Activated CD4-positive, alpha-beta T cell treated with anti-CD3 and anti-CD28 coated beads, Interleukin-2, amount 50 U/mL, for 48 hours (primary cell): ENCODE results near the gene SUFU.
A peak's percentile ranks its signal among the peaks of the same experiment; 100 is the strongest.

ENCODE experiments used
- DNase-seq, 2 experiments: peaks; one replicate each; pipeline ENCODE4 v3.0.0-alpha.2; 2020

SUFU gene

DNA sequence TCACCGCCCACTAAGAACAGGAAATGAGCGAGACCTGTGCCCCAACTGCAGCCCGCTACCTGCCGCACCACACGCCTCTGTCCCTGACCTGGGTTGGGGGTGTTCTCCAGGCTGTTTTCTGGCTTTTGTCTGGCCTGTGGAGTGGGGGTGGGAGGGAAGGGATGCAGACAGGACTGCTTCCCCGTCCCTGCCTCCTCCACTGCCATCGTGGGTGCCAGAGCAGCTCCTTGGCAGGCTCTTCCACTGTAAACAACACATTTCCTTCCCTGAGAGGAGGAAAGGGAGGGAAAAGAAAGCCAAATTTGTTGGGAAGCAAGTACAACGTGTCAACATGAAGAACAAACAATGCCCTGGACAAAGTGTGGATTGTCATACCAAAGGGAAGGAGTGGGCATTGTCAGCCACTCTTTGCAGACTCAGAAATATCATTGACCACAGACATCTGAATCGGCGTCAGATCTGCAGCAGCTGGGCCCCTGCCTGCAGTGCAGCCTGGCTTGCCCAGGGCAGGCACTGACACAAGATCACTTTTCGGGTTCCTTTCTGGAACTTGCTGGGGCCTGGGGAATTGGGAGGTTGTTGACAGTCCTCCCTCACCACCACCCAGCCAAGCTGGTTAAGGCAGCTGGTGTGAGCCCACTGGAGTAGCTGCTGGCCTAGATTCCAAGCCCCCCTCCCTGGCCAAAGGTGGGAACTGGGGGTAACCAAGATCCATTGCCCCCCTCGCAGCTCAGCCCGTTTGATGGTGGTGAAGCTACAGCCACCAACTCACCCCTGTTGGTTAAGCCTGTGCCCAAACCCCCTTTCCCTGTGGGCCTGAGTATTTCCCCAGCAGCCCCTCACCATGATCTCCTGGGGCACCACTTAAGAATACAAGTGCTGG is 117.9 kb downstream of the SUFU start:
- DNase-seq: no peak

GRCh38 chr10:102624094-102624493 is 120.3 kb downstream of the SUFU start:
- no peak for DNase-seq

DNA sequence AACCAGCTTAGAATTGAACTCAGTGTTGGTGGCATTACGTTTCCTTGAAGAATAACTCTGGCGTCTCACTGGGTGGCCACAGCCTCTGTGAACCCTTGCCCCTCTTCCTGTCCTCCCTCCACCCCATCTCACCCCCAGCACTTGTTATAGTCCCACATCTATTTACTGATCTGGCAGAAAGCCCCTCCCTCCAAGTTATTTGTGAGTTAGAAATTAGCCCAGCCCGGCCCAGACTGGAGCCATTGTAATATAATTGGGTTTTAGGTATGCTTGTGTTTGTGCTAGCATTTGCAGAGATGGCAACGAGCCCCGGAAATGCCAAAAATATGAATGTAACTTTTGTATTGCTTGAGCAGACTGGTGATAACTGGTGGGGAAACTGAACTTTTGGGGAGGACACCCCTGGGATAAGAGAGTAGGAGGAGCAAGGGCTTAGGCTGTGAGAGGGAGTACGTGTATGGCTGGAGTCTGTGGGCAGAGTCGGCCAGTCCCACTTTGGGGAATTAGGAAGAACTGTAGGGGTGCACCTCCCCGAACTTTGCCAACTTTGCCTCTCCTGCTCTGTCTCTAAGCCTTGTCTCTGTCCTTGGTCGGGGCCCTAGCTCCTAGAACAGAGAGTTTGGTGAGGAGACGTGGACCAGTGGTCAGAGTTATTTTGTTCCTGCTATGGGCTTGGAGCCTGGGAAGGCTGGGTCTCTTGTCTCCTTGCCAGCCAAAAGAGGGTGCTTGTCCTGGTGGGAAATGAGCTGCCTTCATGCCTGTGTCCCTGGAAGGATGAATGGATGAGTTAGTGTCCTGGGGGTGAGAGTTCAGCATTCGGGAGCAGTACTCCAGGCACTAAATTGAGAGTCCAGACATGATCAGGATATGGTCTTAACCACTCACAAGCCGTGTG is 121.2 kb downstream of the SUFU start:
- no peak for DNase-seq

DNA sequence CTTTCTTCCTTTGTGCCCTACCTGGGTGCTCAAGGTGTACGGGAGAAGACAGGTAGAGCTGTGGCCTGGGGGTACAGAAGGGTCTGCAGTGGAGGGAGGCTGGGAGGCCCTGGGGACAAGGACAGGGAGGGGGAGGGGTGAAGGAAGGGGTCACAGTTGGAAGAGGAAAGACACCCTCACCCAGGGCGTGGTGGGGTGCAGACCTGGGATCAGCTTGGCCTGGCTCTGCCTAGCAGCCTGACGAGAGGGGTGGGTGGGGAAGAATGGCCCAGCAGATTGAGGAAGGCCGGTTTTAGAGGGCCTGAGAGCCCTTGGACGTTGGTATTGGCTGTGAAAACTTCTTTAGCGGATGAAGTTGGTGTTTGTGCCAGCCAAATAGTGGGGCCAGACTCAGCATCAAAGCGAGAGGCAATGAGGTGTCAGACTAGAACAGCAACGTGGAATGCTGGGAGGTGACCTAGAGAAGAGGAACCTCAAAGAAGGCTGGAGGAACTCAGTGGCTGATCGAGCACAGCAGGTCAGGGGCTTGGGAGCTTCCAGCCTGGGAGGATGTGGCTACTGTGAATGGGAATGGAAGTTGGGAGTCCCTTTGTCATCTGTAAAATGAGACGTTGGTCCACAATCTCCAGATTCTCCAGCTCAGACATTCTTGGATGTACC is 122.4 kb downstream of the SUFU start:
- no peak for DNase-seq

DNA sequence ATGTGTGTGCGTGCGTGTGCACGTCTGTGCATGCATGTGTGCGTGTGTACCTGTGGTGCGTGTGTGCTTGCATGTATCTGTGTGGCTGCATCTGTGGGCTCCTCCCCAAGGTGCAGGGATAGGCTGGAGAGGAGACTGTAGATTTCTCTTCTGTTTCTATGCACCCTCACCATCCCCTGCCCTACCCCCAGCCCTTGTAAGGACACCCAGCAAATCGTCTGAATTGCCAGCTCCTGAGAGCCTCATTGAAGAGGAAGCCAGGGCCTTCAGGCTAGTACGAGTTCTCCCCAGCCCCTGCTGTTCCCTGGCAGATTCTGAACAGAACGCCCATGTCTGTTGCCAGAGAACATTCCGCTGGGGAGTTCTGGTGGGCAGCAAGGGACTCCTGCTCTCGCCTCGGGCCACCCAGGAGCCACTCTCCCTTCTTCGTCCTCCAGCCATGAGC is 123.5 kb downstream of the SUFU start:
- no peak for DNase-seq

DNA sequence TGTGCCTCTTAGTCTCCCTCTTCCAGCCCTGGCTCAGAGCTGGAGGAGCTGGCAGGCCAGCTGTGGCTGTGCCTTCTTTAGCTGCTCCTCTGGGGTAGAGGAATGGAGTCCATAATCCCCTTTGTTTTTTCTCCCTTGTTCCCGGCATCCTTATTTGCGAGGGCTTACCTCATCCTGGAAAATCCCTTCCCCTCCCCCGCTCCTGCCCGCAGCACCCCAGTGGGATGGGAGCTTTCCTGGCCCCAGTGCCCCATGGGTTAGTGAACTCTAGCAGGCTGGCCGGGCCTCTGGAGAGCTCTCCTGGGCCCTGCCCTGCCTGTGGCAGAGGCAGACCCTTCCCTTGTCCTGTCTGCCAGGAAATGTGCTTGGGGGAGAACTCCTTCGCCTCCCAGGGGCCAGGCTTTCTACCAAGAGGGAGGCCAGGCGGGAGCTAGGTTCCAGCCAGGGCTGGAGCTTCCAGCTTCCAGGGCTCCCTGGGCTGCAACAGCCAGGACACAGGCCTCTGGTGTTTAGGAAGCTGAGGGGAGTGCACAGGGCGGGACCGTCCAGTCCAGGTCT is 124.0 kb downstream of the SUFU start:
- DNase-seq: no peak

- no peak for DNase-seq
Observed at GRCh38 chr10:102628451-102628911, 124.7 kb downstream of the SUFU start.

- DNase-seq: no peak
Observed at GRCh38 chr10:102629661-102630614, 126.2 kb downstream of the SUFU start.

DNA sequence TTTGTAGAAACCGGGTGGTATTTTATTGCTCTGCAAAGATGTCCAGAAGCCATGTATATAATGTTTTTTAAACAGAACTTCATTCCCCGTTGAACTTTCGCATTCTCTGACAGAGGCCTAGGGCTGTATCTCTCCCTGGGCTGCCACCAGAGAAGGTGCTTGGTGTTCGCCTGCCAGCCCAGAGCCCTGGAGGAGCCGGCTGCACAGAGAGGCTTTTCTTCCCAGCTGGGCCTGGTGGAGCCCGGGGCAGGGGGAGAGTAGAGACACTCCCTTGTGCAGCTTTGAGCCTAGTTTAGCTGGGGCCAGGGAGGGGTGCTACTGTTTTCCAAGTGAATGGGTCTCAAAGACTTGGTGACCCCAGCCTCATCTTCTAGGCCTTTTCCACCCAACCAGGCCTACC is 126.9 kb downstream of the SUFU start:
- no peak for DNase-seq

DNA sequence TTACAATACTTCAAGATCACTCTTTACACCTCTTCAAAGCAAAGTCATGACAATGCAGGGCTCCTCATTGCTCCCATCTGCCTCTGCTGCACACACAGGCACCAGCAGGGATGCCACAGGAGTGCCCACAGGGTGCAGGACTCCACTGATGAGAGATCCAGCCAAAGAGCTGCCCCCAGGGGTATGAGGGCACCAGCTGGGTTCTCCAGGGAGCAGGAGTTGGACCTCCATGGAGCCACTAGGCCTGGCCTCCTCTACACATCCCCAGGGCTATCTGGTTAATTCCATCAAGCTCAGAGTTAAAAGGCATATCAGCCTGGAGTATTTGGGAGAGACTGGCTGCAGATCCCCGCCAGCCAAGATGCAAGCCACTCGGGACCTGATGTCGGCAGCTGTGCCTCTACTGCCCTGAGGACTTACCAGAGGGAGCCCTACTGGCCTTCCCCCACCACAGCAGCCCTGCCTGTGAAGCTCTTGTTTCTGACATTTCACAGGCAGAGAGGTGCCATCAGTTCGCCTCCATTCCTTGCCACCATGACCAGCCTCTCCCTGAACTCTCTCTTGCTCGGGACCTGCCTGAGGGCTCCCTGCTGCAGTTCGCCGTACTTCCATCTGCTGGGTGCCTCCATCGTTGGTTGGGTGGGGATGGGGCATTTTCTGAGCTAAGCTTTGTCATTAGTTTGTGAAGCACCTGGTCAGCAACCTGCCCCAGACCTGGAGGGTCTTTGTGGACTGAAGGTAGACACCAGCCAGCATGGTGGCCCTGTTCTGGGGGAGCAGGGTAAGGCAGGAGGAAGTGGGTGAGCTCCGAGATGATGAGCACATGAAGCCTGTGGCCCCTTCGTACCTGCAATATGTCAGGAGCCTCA is 128.0 kb downstream of the SUFU start:
- no peak for DNase-seq

- no peak for DNase-seq
Observed at GRCh38 chr10:102632394-102633111, 128.8 kb downstream of the SUFU start.

DNA sequence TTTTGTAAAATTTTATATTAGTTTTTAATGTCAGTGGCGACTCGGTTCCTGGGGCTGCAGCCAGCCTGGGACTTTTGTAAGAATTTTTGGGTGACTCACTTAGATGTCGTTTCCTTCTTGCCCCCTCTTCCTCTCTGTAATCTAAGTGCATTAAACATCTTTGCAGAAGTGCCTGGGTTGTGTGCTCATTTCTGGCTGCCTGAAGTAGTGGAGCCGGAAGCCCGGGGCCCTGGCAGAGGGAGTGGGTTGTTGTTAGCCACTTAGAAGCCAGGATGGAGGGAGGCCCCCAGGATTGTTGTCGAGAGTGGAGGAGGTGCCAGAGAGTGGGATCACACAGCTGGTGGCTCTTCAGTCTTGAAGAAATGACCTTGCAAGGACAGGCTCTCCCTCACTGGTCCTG is 129.5 kb downstream of the SUFU start:
- DNase-seq: peak; percentile 50 to 64

GRCh38 chr10:102633848-102634247 is 130.1 kb downstream of the SUFU start:
- DNase-seq: no peak

- no peak for DNase-seq
Observed at GRCh38 chr10:102634686-102635085, 130.9 kb downstream of the SUFU start.

GRCh38 chr10:102635377-102635776 is 131.6 kb downstream of the SUFU start:
- DNase-seq: no peak

- DNase-seq: no peak
Observed at GRCh38 chr10:102639537-102639936, 135.8 kb downstream of the SUFU start.

GRCh38 chr10:102641402-102641801 is 137.6 kb downstream of the SUFU start:
- no peak for DNase-seq

DNA sequence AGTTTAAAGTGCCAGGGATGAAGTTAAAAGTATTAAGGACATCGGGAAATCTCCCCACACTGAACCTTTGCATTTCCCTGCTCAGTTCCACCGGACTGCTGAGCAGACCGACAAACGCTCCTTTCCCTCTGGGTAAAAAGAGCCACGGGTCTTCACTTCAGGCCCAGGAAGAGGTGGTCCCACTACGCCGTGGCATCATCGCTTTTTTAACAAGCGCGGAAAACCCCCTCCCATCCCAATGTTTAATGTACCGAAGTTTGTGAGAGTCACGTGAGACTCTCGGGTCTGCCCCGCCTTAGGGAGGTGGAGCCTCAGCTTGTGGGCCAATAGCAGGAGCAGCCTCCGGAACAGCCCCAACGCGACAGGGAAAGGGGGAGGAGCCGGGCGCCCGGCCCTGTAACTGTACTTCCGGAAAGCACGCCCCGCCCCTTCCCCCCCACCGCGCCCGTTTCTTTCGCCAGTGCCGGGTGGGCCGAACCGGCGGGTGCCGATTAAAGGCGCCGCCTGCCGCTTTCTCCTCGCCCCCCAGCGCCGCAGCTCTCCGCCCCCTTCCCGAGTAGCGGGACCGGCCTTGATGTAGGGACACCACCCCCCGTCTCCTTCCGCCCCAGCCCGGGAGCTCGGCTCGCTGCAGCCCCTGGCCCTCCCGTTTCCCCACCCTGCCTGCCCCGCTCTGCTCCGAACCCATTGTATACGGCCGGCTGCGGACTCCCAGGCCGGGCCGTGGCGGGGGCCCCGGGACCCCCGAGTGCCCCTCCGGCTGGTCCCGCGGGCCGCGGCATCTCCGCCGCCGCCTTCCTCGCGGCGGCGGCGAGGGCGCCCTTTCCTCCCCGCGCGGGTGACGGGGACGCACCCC is 138.3 kb downstream of the SUFU start:
- DNase-seq: peak; percentile 99
